Activated CD4-positive, alpha-beta T cell treated with anti-CD3 and anti-CD28 coated beads, Interleukin-2, amount 10 ng/mL, durations not matched to agents 24 days and 14 days (primary cell): ENCODE data around the gene KRI1. TPM values are rescaled to one million over a fixed set of nuclear protein-coding genes. Genes with fewer than 3 reads are reported as not detected.

Source experiments
- DNase-seq: peaks from one replicate; pipeline ENCODE4 v3.0.0; 2022
- H3K27ac Mint-ChIP-seq: one replicate; pipeline ENCODE4 v1.8.0; 2022; ENCODE audit warnings: mild to moderate bottlenecking, mixed read lengths
- H3K27me3 Mint-ChIP-seq: one replicate; pipeline ENCODE4 v1.8.0; 2022; ENCODE audit warnings: mixed read lengths
- H3K36me3 Mint-ChIP-seq: one replicate; pipeline ENCODE4 v1.8.0; 2022; ENCODE audit warnings: low read depth, mild to moderate bottlenecking, mixed read lengths
- H3K4me1 Mint-ChIP-seq: one replicate; pipeline ENCODE4 v1.8.0; 2021; ENCODE audit warnings: mixed read lengths
- H3K4me3 Mint-ChIP-seq: one replicate; pipeline ENCODE4 v1.8.0; 2022; ENCODE audit warnings: mild to moderate bottlenecking, moderate library complexity, mixed read lengths
- H3K9me3 Mint-ChIP-seq: one replicate; pipeline ENCODE4 v1.8.0; 2021; ENCODE audit warnings: mixed read lengths
- intact Hi-C: fragments of 100-400 bp; cut with micrococcal nuclease; formaldehyde crosslinking; loops from one replicate; pipeline ENCODE4 v1.15.1; 2023
- total RNA-seq: library from RNA; stranded (reverse); gene quantifications from 2 replicates; pipeline ENCODE4 v1.2.3, GENCODE V29; 2022

Gene KRI1
- total RNA-seq, 1 donor from 2014 or later = 90.6 TPM

DNA sequence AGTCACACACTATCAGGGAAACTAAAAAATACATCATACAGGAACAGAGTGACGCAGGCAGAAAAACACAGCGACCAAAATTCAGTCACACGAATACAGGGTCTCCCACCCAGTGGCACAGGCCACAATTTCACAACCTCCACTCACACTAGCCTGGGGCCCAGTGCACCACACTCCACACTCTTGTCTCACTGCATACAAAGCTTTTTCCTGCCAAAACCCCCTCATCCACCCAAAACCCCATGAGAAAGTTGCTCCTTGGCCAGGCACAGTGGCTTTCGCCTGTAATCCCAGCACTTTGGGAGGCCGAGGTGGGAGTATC, 49.8 kb downstream of the KRI1 start:
- H3K27ac Mint-ChIP-seq = no peak overlapping the region
- peaks cover 64% of the 10 kb centered on the region for H3K27me3 Mint-ChIP-seq

GRCh38 chr19:10514211-10515145, 51.3 kb downstream of the KRI1 start:
- Mint-ChIP-seq H3K9me3 (no peaks in the 10 kb centered on the region), H3K27me3 (peaks cover 56% of the 10 kb centered on the region), H3K27ac (no peak overlapping the region), H3K4me1 (peaks cover 27% of the 10 kb centered on the region), H3K36me3 (peaks cover 2% of the 10 kb centered on the region), H3K4me3 (peak overlapping the region; percentile 71)
- intact Hi-C loops = loop anchor here (5.0 kb wide), 2 partner anchors 38 to 222 kb away; no protein-coding TSS in a partner anchor
- DNase-seq = peak; percentile 82

More for the DNA sequence above, 49.8 kb downstream of the KRI1 start:
- DNase-seq = no peak
- intact Hi-C loops = no loop called here
- Mint-ChIP-seq H3K36me3 (peaks cover 2% of the 10 kb centered on the region), H3K4me1 (peaks cover 25% of the 10 kb centered on the region), H3K9me3 (no peaks in the 10 kb centered on the region), H3K4me3 (no peak overlapping the region)

GRCh38 chr19:10513223-10513622, 52.6 kb downstream of the KRI1 start:
- no peak overlapping the region for H3K27ac Mint-ChIP-seq
- intact Hi-C loops = loop anchor here (5.0 kb wide), 2 partner anchors 39 to 221 kb away; no protein-coding TSS in a partner anchor
- peak overlapping the region; percentile 0 for H3K4me3 Mint-ChIP-seq
- DNase-seq = no peak
- H3K36me3 Mint-ChIP-seq = peaks cover 2% of the 10 kb centered on the region
- H3K27me3 Mint-ChIP-seq = peaks cover 45% of the 10 kb centered on the region
- H3K4me1 Mint-ChIP-seq = peaks cover 24% of the 10 kb centered on the region
- no peaks in the 10 kb centered on the region for H3K9me3 Mint-ChIP-seq

DNA sequence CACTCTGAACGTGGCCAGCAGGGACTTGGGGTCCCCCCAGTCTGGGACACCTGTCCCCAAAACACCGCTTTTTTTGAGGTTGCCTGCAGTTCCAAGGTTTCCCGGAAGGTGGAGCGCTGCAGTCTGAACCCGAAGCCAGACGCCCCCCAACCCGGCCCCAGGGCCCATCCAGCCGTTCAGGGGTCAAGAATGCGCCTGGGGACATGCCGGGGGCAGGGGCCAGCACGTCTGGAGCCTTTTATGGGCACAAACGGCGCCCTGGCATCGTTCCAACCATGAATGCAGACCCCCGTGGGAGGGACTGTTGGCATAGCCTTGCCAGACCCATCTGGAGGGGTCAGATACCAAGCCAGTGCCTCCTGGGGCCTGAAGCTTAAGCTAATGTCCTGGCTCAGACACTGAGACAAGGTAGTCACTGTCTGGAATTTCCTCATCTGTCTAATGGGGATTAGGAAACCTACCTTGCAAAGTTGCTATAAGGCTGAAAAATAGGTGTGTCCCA, 55.5 kb downstream of the KRI1 start:
- H3K9me3 Mint-ChIP-seq = no peaks in the 10 kb centered on the region
- H3K36me3 Mint-ChIP-seq = no peaks in the 10 kb centered on the region
- intact Hi-C loops = loop anchor here (5.0 kb wide), 2 partner anchors 42 to 218 kb away; no protein-coding TSS in a partner anchor

DNA sequence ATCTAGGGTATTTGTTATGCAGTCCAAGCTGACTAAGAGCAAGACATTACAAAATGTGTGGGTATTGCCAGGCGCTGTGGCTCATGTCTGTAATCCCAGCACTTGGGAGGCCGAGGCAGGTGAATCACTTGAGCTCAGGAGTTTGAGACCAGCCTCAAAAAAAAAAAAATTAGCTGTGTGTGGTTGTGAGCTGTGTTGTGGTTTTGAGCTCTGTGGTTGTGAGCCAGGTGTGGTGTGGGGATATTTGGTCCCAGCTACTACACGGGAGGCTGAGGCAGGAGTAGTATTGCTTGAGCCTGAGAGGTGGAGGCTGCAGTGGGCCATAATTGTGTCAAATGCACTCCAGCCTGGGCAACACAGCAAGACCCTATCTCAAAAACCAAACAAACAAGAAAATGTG, 57.1 kb downstream of the KRI1 start:
- H3K36me3 Mint-ChIP-seq = no peaks in the 10 kb centered on the region
- H3K27me3 Mint-ChIP-seq = peaks cover 15% of the 10 kb centered on the region
- no peaks in the 10 kb centered on the region for H3K9me3 Mint-ChIP-seq
- peak overlapping the region; percentile 45 for H3K27ac Mint-ChIP-seq
- peaks cover 20% of the 10 kb centered on the region for H3K4me1 Mint-ChIP-seq
- peak; percentile 74 for DNase-seq
- intact Hi-C loops = loop anchor here (5.0 kb wide), 2 partner anchors 59 to 189 kb away; partner anchors contain the start of genes CDKN2D and KRI1
- no peak overlapping the region for H3K4me3 Mint-ChIP-seq

More for the DNA sequence above, 55.5 kb downstream of the KRI1 start:
- peak; percentile 92 for DNase-seq
- Mint-ChIP-seq H3K27ac (no peak overlapping the region), H3K4me3 (no peak overlapping the region), H3K4me1 (peaks cover 22% of the 10 kb centered on the region), H3K27me3 (peaks cover 26% of the 10 kb centered on the region)

DNA sequence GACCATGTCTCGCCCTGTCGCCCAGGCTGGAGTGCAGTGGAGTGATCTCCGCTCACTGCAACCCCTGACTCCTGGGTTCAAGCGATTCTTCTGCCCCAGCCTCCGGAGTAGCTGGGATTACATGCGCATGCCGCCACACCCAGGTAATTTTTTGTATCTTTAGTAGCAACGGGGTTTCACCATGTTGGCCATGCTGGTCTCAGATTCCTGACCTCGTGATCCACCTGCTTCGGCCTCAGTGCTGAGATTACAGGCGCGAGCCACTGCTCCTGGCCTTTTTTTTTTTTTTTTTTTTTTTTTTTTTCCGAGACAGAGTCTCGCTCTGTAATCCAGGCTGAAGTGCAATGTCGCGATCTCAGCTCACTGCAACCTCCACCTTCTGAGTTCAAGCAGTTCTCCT, 57.8 kb downstream of the KRI1 start:
- peaks cover 21% of the 10 kb centered on the region for H3K4me1 Mint-ChIP-seq
- DNase-seq = no peak
- intact Hi-C loops = loop anchor here (5.0 kb wide), 2 partner anchors 59 to 189 kb away; partner anchors contain the start of genes CDKN2D and KRI1

GRCh38 chr19:10505583-10506229, 60.1 kb downstream of the KRI1 start:
- no peaks in the 10 kb centered on the region for H3K9me3 Mint-ChIP-seq

More for the DNA sequence above, 57.8 kb downstream of the KRI1 start:
- Mint-ChIP-seq H3K36me3 (no peaks in the 10 kb centered on the region), H3K27ac (no peak overlapping the region), H3K4me3 (no peak overlapping the region), H3K9me3 (no peaks in the 10 kb centered on the region), H3K27me3 (peaks cover 8% of the 10 kb centered on the region)

More at GRCh38 chr19:10505583-10506229, 60.1 kb downstream of the KRI1 start:
- peak; percentile 95 for DNase-seq
- peaks cover 2% of the 10 kb centered on the region for H3K27me3 Mint-ChIP-seq
- H3K27ac Mint-ChIP-seq = peak overlapping the region; percentile 52
- H3K4me3 Mint-ChIP-seq = no peak overlapping the region
- intact Hi-C loops = loop anchor here (5.0 kb wide), 2 partner anchors 62 to 192 kb away; partner anchors contain the start of genes CDKN2D and KRI1
- H3K4me1 Mint-ChIP-seq = peaks cover 28% of the 10 kb centered on the region
- H3K36me3 Mint-ChIP-seq = peaks cover 6% of the 10 kb centered on the region

Other genes starting within 250 kb of the KRI1 start
- 23.9 and 24.9 TPM in 2 replicates for gene FDX2, start 250.0 kb downstream of the KRI1 start, total RNA-seq
- 96.1 and 108 TPM in 2 replicates for gene RAVER1, start 232.5 kb downstream of the KRI1 start, total RNA-seq
- 104 and 108 TPM in 2 replicates for gene ICAM3, start 226.4 kb downstream of the KRI1 start, total RNA-seq
- 244 and 255 TPM in 2 replicates for gene TYK2, start 185.4 kb downstream of the KRI1 start, total RNA-seq
- 304 and 310 TPM in 2 replicates for gene CDC37, start 162.5 kb downstream of the KRI1 start, total RNA-seq
- gene PDE4A, start 145.5 kb downstream of the KRI1 start, total RNA-seq = 55.3 and 58.0 TPM in 2 replicates
- gene KEAP1, start 62.7 kb downstream of the KRI1 start, total RNA-seq = 81.0 and 82.1 TPM in 2 replicates
- gene S1PR5, start 48.6 kb downstream of the KRI1 start, total RNA-seq = not detected in 2 replicates
- gene ATG4D, start 22.1 kb downstream of the KRI1 start, total RNA-seq = 36.7 and 40.8 TPM in 2 replicates
- 41.0 and 44.2 TPM in 2 replicates for gene CDKN2D, start 3.0 kb upstream of the KRI1 start, total RNA-seq
- not detected in 2 replicates for gene AP1M2, start 21.3 kb upstream of the KRI1 start, total RNA-seq
- gene SLC44A2, start 59.5 kb upstream of the KRI1 start, total RNA-seq = 85.5 and 98.6 TPM in 2 replicates
- gene ILF3, start 88.3 kb upstream of the KRI1 start, total RNA-seq = 588 TPM in 2 replicates
- 86.0 and 95.2 TPM in 2 replicates for gene QTRT1, start 135.4 kb upstream of the KRI1 start, total RNA-seq
- 198 and 211 TPM in 2 replicates for gene DNM2, start 152.1 kb upstream of the KRI1 start, total RNA-seq